H1 (cell line): ENCODE measurements around the gene TPD52L3. TPM values are rescaled to one million over a fixed set of nuclear protein-coding genes. Genes with fewer than 3 reads are reported as not detected.

Source experiments
- CHD1 ChIP-seq: IDR thresholded peaks from 2 replicates; pipeline ENCODE4 v1.6.1; 2012; ENCODE audit warnings: low read depth, low read length, improper control_type of control experiment
- CHD7 ChIP-seq: fragments of 300-600 bp; sonication (generic); IDR thresholded peaks from 2 replicates; pipeline ENCODE4 v1.7.1; 2012; ENCODE audit warnings: low read length, moderate library complexity, mild to moderate bottlenecking, inconsistent platforms; ENCODE audit not compliant: insufficient replicate concordance
- CTCF ChIP-seq, 3 experiments: IDR thresholded peaks; 1 replicate in 2 of 3; 2 replicates in 1 of 3; pipeline versions ENCODE4 v1.5.1 to v1.6.1; 2011; ENCODE audit warnings: low read length in 3 of 3, mild to moderate bottlenecking in 3 of 3, inconsistent platforms in 2 of 3, low read depth in 1 of 3, moderate library complexity in 1 of 3; ENCODE audit not compliant: insufficient read depth in 1 of 3; ENCODE audit errors: control extremely low read depth in 1 of 3
- E2F6 ChIP-seq: IDR thresholded peaks from 2 replicates; pipeline ENCODE4 v1.6.1; 2012; ENCODE audit warnings: inconsistent platforms
- YY1 ChIP-seq: IDR thresholded peaks from 2 replicates; pipeline ENCODE4 v1.6.1; 2011; ENCODE audit warnings: low read depth, mild to moderate bottlenecking, low read length
- polyA plus RNA-seq, 7 experiments: library from polyadenylated mRNA; depleted of rRNA in 3 of 7; stranded (reverse) in 5 of 7; unstranded in 2 of 7; fragments of >200 nt in 5 of 7; fragments of 200-250 nt in 2 of 7; gene quantifications; 1 replicate in 5 of 7; 2 replicates in 1 of 7; 4 replicates in 1 of 7; pipeline versions ENCODE4 v1.2.1 to v1.2.3, GENCODE V29; 2011 to 2013; ENCODE audit warnings: missing spikeins in 2 of 7, mixed read lengths in 2 of 7
- total RNA-seq: library from RNA; stranded (reverse); fragmentation: NEBNext Ultra II Directional; extraction: Animal tissue kit (Norgen Biotek cat#: 25700); gene quantifications from 2 replicates; pipeline ENCODE4 v1.2.1, GENCODE V29; 2021

The TPD52L3 gene
- total and polyA plus RNA-seq, 2 of the 8 experiments (the other 6 are each of a cell fraction or from before 2014, with no cell fraction given), result not detected

GRCh38 chr9:6356904-6357303 lies 28.7 kb downstream of the TPD52L3 start (continued):
- TF ChIP-seq CHD7 (no peak), CHD1 (no peak), CTCF (IDR thresholded peaks at IDR 0.05; ENCODE audit: control extremely low read depth in 1 of 3, insufficient read depth in 1 of 3, low read depth in 1 of 3, low read length in 3 of 3) (no peak), E2F6 (no peak), YY1 (no peak)
